ENCODE results near the gene TOMM40. TPM values are rescaled to one million over a fixed set of nuclear protein-coding genes. Genes with fewer than 3 reads are reported as not detected.

The TOMM40 gene
- total RNA-seq, 1 donor from 2014 or later, result 25.5 TPM

DNA sequence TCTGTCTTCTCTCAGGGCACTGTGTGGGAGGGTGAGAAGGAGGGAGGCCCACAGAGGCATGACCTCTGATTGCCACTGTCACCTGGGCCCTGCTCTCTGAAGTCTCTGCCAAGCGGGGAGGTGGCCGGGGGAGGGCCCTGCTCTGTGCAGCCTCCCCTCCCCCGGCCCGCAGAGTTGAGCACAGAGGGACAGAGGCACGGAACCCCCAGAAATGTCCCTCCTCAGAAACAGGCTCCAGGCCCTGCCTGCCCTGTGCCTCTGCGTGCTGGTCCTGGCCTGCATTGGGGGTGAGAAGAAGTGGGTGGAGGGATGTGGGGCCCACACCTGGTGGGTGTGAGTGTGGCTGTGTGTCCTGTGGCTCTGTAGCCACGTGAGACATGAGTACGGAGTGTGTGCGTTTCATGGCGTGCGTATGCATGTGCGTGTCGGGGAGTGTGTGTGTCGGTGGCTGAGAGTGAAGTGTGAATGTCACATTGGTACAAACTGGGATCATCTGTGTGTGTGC lies 51.1 kb downstream of the TOMM40 start, which contains the start of gene APOC4:
TSS of gene APOC4 (plus strand) at position 171 of the 505 bp plus-strand sequence. CDS start at position 212, 41 bp downstream.
- no peak within 1 kb of the TSS for H3K4me3 ChIP-seq
- no peaks in the 10 kb centered on the region for H3K9me3 ChIP-seq
- no peaks in the 10 kb centered on the region for H3K36me3 ChIP-seq
- no peak for TF ChIP-seq CTCF (IDR thresholded peaks at IDR 0.05)
- H3K27ac ChIP-seq, result no peak within 1 kb of the TSS
- DNase-seq (ENCODE audit: low spot score in 2 of 2), result no peak
- intact Hi-C loops (cut with DNase I), result no loop called here
- no peaks in the 10 kb centered on the region for H3K27me3 ChIP-seq
- no peaks in the 10 kb centered on the region for H3K4me1 ChIP-seq

- intact Hi-C loops (cut with DNase I), result no loop called here
- Histone ChIP-seq H3K4me3 (no peak overlapping the region), H3K27me3 (no peaks in the 10 kb centered on the region), H3K36me3 (no peaks in the 10 kb centered on the region), H3K9me3 (no peaks in the 10 kb centered on the region), H3K4me1 (no peaks in the 10 kb centered on the region), H3K27ac (no peak overlapping the region)
- DNase-seq (ENCODE audit: low spot score in 2 of 2), result peak; percentile 66 to 77
- TF ChIP-seq CTCF (IDR thresholded peaks at IDR 0.05), result no peak
Observed at GRCh38 chr19:44943801-44944249, 52.8 kb downstream of the TOMM40 start.

DNA sequence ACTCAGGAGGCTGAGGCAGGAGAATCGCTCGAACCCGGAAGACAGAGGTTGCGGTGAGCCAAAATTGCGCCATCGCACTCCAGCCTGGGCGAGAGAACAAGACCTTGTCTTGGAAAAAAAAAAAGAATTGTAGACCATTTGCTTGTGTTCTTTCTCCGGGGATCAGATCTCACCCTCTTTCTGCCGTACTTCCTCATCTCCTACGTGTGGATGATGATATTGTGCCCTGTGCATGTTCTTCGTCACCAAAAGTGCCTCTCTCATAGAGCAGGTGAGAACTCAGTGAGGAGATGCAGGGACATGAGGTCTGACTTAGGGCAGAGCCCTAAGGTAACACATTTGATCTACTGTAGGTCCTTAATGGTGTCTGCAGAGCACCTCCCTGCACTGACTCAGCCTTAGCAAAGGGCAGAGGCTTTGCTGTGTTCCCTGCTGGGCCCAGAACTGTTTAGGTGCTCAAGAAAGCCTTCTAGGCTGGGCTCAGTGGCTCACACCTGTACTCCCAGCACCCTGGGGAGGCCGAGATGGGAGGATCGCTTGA lies 56.1 kb downstream of the TOMM40 start:
- intact Hi-C loops (cut with DNase I), result no loop called here
- H3K9me3 ChIP-seq, result no peaks in the 10 kb centered on the region
- TF ChIP-seq CTCF (IDR thresholded peaks at IDR 0.05), result no peak
- H3K36me3 ChIP-seq, result peaks cover 0 to 6% of the 10 kb centered on the region in 2 donors
- no peak overlapping the region for H3K27ac ChIP-seq
- H3K4me3 ChIP-seq, result no peak overlapping the region
- no peaks in the 10 kb centered on the region for H3K27me3 ChIP-seq
- no peak for DNase-seq (ENCODE audit: low spot score in 2 of 2)
- peaks cover 5 to 8% of the 10 kb centered on the region in 2 donors for H3K4me1 ChIP-seq

DNA sequence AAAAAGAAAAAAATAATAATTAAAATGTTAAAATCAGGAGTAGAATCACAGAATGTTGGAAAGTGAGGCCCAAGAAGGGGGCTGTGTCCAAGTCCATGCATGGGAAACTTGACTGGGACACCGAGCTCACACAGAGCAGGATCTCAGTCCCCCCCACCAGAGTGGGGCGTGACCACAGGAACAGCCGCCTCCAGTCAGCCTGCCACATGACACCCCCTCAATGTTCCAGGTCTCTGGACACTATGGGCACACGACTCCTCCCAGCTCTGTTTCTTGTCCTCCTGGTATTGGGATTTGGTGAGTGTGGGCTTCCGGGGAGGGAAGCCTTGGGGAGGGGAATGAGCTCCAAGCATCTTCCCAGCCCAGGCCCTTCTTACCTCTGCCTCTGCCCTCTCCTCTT lies 57.2 kb downstream of the TOMM40 start:
- H3K27me3 ChIP-seq, result no peaks in the 10 kb centered on the region
- H3K27ac ChIP-seq, result no peak overlapping the region
- no peak for DNase-seq (ENCODE audit: low spot score in 2 of 2)
- TF ChIP-seq CTCF (IDR thresholded peaks at IDR 0.05), result no peak
- peaks cover 5 to 8% of the 10 kb centered on the region in 2 donors for H3K4me1 ChIP-seq
- intact Hi-C loops (cut with DNase I), result no loop called here
- H3K36me3 ChIP-seq, result peaks cover 0 to 6% of the 10 kb centered on the region in 2 donors
- H3K9me3 ChIP-seq, result no peaks in the 10 kb centered on the region
- no peak overlapping the region for H3K4me3 ChIP-seq

DNA sequence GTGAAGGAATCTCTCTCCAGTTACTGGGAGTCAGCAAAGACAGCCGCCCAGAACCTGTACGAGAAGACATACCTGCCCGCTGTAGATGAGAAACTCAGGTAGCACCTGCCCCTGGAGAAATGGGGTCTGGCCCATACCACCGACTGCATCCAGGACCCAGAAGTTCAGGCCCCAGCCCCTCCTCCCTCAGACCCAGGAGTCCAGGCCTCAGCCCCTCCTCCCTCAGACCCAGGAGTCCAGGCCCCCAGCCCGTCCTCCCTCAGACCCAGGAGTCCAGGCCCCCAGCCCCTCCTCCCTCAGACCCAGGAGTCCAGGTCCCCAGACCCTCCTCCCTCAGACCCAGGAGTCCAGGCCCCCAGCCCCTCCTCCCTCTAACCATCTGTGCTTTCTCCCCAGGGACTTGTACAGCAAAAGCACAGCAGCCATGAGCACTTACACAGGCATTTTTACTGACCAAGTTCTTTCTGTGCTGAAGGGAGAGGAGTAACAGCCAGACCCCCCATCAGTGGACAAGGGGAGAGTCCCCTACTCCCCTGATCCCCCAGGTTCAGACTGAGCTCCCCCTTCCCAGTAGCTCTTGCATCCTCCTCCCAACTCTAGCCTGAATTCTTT lies 57.8 kb downstream of the TOMM40 start:
- H3K4me1 ChIP-seq, result peaks cover 5 to 12% of the 10 kb centered on the region in 2 donors
- no peak overlapping the region for H3K4me3 ChIP-seq
- no peaks in the 10 kb centered on the region for H3K9me3 ChIP-seq
- intact Hi-C loops (cut with DNase I), result no loop called here
- peaks cover 0 to 6% of the 10 kb centered on the region in 2 donors for H3K36me3 ChIP-seq
- TF ChIP-seq CTCF (IDR thresholded peaks at IDR 0.05), result no peak
- H3K27ac ChIP-seq, result no peak overlapping the region
- H3K27me3 ChIP-seq, result no peaks in the 10 kb centered on the region
- DNase-seq (ENCODE audit: low spot score in 2 of 2), result no peak
